GM23248 (cell line): ENCODE measurements around the gene EML5. TPM values are rescaled to one million over a fixed set of nuclear protein-coding genes. Genes with fewer than 3 reads are reported as not detected.

Experiments
- DNase-seq: peaks from one replicate; pipeline ENCODE4 v3.0.0-alpha.2; 2015
- H2AFZ ChIP-seq: fragments of 200-600 bp; sonication (generic); 2 replicates; pipeline ENCODE4 v1.6.1; 2016; ENCODE audit warnings: antibody characterized with exemption
- H3F3A ChIP-seq: fragments of 200-600 bp; sonication (generic); 2 replicates; pipeline ENCODE4 v1.6.1; 2016; ENCODE audit warnings: mild to moderate bottlenecking, antibody characterized with exemption, mixed run types; ENCODE audit not compliant: insufficient read depth
- H3K27ac ChIP-seq: fragments of 200-600 bp; sonication (generic); 2 replicates; pipeline ENCODE4 v1.5.1; 2016; ENCODE audit warnings: mild to moderate bottlenecking
- H3K27me3 ChIP-seq: fragments of 200-600 bp; sonication (generic); replicated peaks from 2 replicates; pipeline ENCODE4 v1.6.1; 2016; ENCODE audit warnings: mild to moderate bottlenecking; ENCODE audit not compliant: insufficient read depth
- H3K36me3 ChIP-seq: fragments of 200-600 bp; sonication (generic); 2 replicates; pipeline ENCODE4 v1.6.1; 2016; ENCODE audit warnings: low read depth, mild to moderate bottlenecking
- H3K4me1 ChIP-seq: fragments of 200-600 bp; sonication (generic); 2 replicates; pipeline ENCODE4 v1.6.1; 2016; ENCODE audit warnings: mild to moderate bottlenecking; ENCODE audit not compliant: insufficient read depth
- H3K4me2 ChIP-seq: fragments of 200-600 bp; sonication (generic); one replicate; pipeline ENCODE4 v1.6.1; 2016; ENCODE audit warnings: mild to moderate bottlenecking; ENCODE audit not compliant: unreplicated experiment
- H3K4me3 ChIP-seq: fragments of 200-600 bp; sonication (generic); 2 replicates; pipeline ENCODE4 v1.5.1; 2016; ENCODE audit warnings: mild to moderate bottlenecking
- H3K79me2 ChIP-seq: fragments of 200-600 bp; sonication (generic); 2 replicates; pipeline ENCODE4 v1.6.1; 2016; ENCODE audit warnings: mild to moderate bottlenecking; ENCODE audit not compliant: insufficient read depth
- H3K9ac ChIP-seq: fragments of 200-600 bp; sonication (generic); 2 replicates; pipeline ENCODE4 v1.6.1; 2016; ENCODE audit warnings: mild to moderate bottlenecking
- H3K9me2 ChIP-seq: fragments of 200-600 bp; sonication (generic); 2 replicates; pipeline ENCODE4 v1.6.1; 2016; ENCODE audit warnings: mixed run types, mild to moderate bottlenecking, moderate library complexity; ENCODE audit not compliant: insufficient read depth
- H3K9me3 ChIP-seq: fragments of 200-600 bp; sonication (generic); one replicate; pipeline ENCODE4 v1.6.1; 2017; ENCODE audit warnings: low read depth
- H4K20me1 ChIP-seq: fragments of 200-600 bp; sonication (generic); 2 replicates; pipeline ENCODE4 v1.6.0; 2016; ENCODE audit not compliant: insufficient read depth
- EZH2 ChIP-seq: fragments of 200-600 bp; sonication (generic); IDR thresholded peaks from 2 replicates; pipeline ENCODE4 v1.6.1; 2018; ENCODE audit warnings: antibody characterized with exemption, mild to moderate bottlenecking; ENCODE audit not compliant: insufficient read depth, poor library complexity, severe bottlenecking
- EZH2phosphoT487 ChIP-seq: fragments of 200-600 bp; sonication (generic); IDR thresholded peaks from 2 replicates; pipeline ENCODE4 v1.6.1; 2018; ENCODE audit warnings: antibody characterized with exemption, moderate library complexity, mild to moderate bottlenecking, low read depth; ENCODE audit not compliant: insufficient read depth
- WGBS, 2 experiments: methylation state at CpG; one replicate each; pipeline ENCODE4 v1.1.6; 2015 to 2017; ENCODE audit warnings: low lambda C conversion rate in 2 of 2, low coverage in 1 of 2; ENCODE audit errors: missing lambda C conversion rate in 2 of 2; 5-methylcytosine and 5-hydroxymethylcytosine counted together
- in situ Hi-C: fragments of 300-500 bp; cut with MboI; formaldehyde crosslinking; loops from 2 replicates; pipeline ENCODE4 v1.15.0; 2020
- polyA plus RNA-seq: library from polyadenylated mRNA; unstranded; fragments of >200 nt; fragmentation: Nextera tagmentation; extraction: Ambion mirVana; gene quantifications from 2 replicates; pipeline ENCODE4 v1.2.1, GENCODE V29; 2016
- total RNA-seq: library from RNA; depleted of rRNA; stranded (reverse); fragments of >200 nt; shearing (Covaris generic); gene quantifications from 2 replicates; pipeline ENCODE4 v1.2.3, GENCODE V29; 2014

EML5 gene
- total and polyA plus RNA-seq, 2 experiments from 2014 or later: under 0.01 to 0.25 TPM

- H3K9me2 ChIP-seq: no peaks in the 10 kb centered on the region
- no peaks in the 10 kb centered on the region for H3F3A ChIP-seq
- WGBS, 2 experiments: 62 to 75% methylated on average over 4 of the region's 4 CpGs
- in situ Hi-C loops: loop anchor here (25.0 kb wide), 1 partner anchor 343 kb away; no protein-coding TSS in a partner anchor
- no peaks in the 10 kb centered on the region for H3K9me3 ChIP-seq
- H3K4me1 ChIP-seq: no peaks in the 10 kb centered on the region
- no peak for TF ChIP-seq EZH2phosphoT487
- no peak for TF ChIP-seq EZH2
- no peak for DNase-seq
- no peaks in the 10 kb centered on the region for H3K27me3 ChIP-seq
- no peak overlapping the region for H3K27ac ChIP-seq
- no peaks in the 10 kb centered on the region for H4K20me1 ChIP-seq
- H3K4me2 ChIP-seq: no peak overlapping the region
- no peak overlapping the region for H3K4me3 ChIP-seq
- H2AFZ ChIP-seq: no peak overlapping the region
- H3K36me3 ChIP-seq: no peaks in the 10 kb centered on the region
- no peaks in the 10 kb centered on the region for H3K79me2 ChIP-seq
- H3K9ac ChIP-seq: no peak overlapping the region
Measured at GRCh38 chr14:88669346-88669745, 123.4 kb downstream of the EML5 start.

GRCh38 chr14:88668448-88669116 is 124.2 kb downstream of the EML5 start:
- Histone ChIP-seq H2AFZ (no peak overlapping the region), H3K4me1 (no peaks in the 10 kb centered on the region), H3K9ac (no peak overlapping the region), H3K36me3 (no peaks in the 10 kb centered on the region), H3K4me3 (no peak overlapping the region), H3K4me2 (no peak overlapping the region), H3K79me2 (no peaks in the 10 kb centered on the region), H3K27me3 (no peaks in the 10 kb centered on the region), H3F3A (no peaks in the 10 kb centered on the region), H3K9me3 (no peaks in the 10 kb centered on the region), H3K27ac (no peak overlapping the region), H4K20me1 (no peaks in the 10 kb centered on the region), H3K9me2 (no peaks in the 10 kb centered on the region)
- DNase-seq: no peak
- 46 to 56% methylated on average over 3 of the region's 3 CpGs for WGBS, 2 experiments
- TF ChIP-seq EZH2phosphoT487: no peak
- no peak for TF ChIP-seq EZH2
- in situ Hi-C loops: loop anchor here (25.0 kb wide), 1 partner anchor 344 kb away; no protein-coding TSS in a partner anchor

GRCh38 chr14:88667555-88668273 is 125.0 kb downstream of the EML5 start:
- Histone ChIP-seq H3F3A (no peaks in the 10 kb centered on the region), H2AFZ (0 out of 2 replicates have a peak overlapping the region, but pooled peaks have one; percentile 39), H4K20me1 (no peaks in the 10 kb centered on the region), H3K4me1 (no peaks in the 10 kb centered on the region), H3K9me2 (no peaks in the 10 kb centered on the region), H3K4me3 (no peak overlapping the region), H3K79me2 (no peaks in the 10 kb centered on the region), H3K27ac (no peak overlapping the region), H3K9me3 (no peaks in the 10 kb centered on the region), H3K27me3 (no peaks in the 10 kb centered on the region), H3K4me2 (no peak overlapping the region), H3K36me3 (no peaks in the 10 kb centered on the region), H3K9ac (no peak overlapping the region)
- 35 to 41% methylated on average over 4 of the region's 4 CpGs for WGBS, 2 experiments
- in situ Hi-C loops: loop anchor here (25.0 kb wide), 1 partner anchor 345 kb away; no protein-coding TSS in a partner anchor
- DNase-seq: peak; percentile 85
- TF ChIP-seq EZH2 (no peak), EZH2phosphoT487 (no peak)

DNA sequence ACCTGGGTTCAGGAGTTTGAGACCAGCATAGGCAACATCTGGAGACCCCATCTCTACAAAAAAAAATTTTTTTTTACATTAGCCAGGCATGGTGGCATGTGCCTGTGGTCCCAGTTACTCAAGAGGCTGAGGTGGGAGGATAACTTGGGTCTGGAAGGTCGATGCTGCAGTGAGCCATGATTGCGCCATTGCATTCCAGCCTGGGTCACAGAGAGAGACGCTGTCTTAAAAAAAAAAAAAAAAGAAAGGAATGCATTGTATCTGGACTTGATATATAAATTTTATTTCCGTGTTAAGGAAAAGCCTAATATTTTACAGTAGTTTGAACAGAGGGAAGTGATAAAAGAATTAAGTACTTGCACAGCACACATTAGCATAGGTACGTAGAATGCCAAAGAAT is 132.7 kb downstream of the EML5 start:
- in situ Hi-C loops: loop anchor here (25.0 kb wide), 1 partner anchor 352 kb away; no protein-coding TSS in a partner anchor
- DNase-seq: no peak
- no peaks in the 10 kb centered on the region for H3K79me2 ChIP-seq

More for the DNA sequence above, 132.7 kb downstream of the EML5 start:
- no peaks in the 10 kb centered on the region for H3K9me3 ChIP-seq
- H3K27ac ChIP-seq: no peak overlapping the region
- WGBS, 2 experiments: 72 to 80% methylated on average over 5 of the region's 5 CpGs
- no peak overlapping the region for H3K4me2 ChIP-seq
- TF ChIP-seq EZH2phosphoT487 (no peak), EZH2 (no peak)
- H3F3A ChIP-seq: no peaks in the 10 kb centered on the region
- H4K20me1 ChIP-seq: no peaks in the 10 kb centered on the region
- H3K9ac ChIP-seq: no peak overlapping the region
- H3K9me2 ChIP-seq: no peaks in the 10 kb centered on the region
- H3K4me3 ChIP-seq: no peak overlapping the region
- no peaks in the 10 kb centered on the region for H3K27me3 ChIP-seq
- H3K4me1 ChIP-seq: no peaks in the 10 kb centered on the region
- no peak overlapping the region for H2AFZ ChIP-seq
- no peaks in the 10 kb centered on the region for H3K36me3 ChIP-seq
